Measurements from ENCODE around the gene ROR1.

The ROR1 gene

DNA sequence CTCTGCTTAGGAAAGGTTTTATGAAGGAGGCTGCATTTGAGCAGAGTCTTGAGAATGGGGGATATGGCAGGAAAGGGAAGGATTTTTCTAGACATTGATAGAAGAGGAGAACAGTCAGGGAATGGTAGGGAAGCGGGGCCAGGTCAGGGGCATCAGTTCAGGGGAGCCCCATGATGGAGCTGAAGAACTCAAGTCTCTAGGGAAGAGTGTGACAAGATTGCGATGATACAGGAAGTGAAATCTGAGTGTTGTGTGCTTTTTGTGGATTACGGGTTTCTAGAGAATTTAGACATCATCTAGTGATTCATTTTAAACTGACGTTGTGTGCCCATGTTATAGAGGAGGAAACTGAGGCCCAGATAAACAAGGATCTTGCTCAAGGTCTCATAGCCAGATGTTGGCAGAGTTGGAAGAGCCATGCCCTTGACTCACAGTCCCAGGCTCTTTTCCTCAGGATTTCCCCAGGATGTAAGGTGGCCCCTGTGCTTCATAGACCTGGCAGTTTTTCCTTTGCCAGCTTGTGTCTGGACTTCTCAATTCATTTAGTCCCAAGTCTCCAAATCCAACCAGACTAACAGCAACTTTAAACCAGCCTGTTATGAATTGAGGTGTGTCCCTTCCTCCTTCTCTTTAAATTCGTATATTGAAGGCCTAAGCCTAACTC, 130.3 kb downstream of the ROR1 start:
- no peak for TF ChIP-seq TAF1 (IDR thresholded peaks at IDR 0.05; ENCODE audit: borderline replicate concordance, insufficient read depth, low read length)
- TF ChIP-seq FOXP2 (optimal IDR thresholded peaks at IDR 0.05; ENCODE audit: borderline replicate concordance, extremely low read depth, extremely low read length, insufficient read depth) = no peak
- no peak for TF ChIP-seq POLR2AphosphoS5 (IDR thresholded peaks at IDR 0.05; ENCODE audit: low read depth, low read length)
- TF ChIP-seq REST (IDR thresholded peaks at IDR 0.05; ENCODE audit: insufficient read depth in 1 of 2, low read depth in 2 of 2, low read length in 2 of 2) = no peak
- TF ChIP-seq SIN3A (IDR thresholded peaks at IDR 0.05; ENCODE audit: borderline replicate concordance, insufficient read depth, low read length) = no peak

DNA sequence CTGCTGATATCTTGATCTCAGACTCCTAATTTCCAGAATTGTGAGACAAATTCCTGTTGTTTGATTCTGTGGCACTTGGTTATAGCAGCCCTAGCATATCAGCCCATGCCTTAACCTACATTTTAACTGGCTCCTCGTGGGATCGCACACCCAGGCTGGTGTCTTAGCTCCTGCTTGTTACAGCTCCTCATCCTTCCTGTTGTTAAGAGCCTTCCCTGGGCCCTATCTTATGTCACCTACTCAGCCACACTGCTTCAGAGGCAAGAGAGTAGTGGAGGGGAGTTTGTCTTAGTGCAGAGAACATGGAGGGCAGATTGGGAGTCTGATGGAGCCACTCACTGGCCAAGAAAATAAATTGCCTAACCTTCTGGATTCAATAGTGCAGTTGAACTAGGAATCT, 131.0 kb downstream of the ROR1 start:
- TF ChIP-seq SIN3A (IDR thresholded peaks at IDR 0.05; ENCODE audit: borderline replicate concordance, insufficient read depth, low read length) (no peak), POLR2AphosphoS5 (IDR thresholded peaks at IDR 0.05; ENCODE audit: low read depth, low read length) (no peak), FOXP2 (optimal IDR thresholded peaks at IDR 0.05; ENCODE audit: borderline replicate concordance, extremely low read depth, extremely low read length, insufficient read depth) (no peak), TAF1 (IDR thresholded peaks at IDR 0.05; ENCODE audit: borderline replicate concordance, insufficient read depth, low read length) (no peak), REST (IDR thresholded peaks at IDR 0.05; ENCODE audit: insufficient read depth in 1 of 2, low read depth in 2 of 2, low read length in 2 of 2) (no peak)

DNA sequence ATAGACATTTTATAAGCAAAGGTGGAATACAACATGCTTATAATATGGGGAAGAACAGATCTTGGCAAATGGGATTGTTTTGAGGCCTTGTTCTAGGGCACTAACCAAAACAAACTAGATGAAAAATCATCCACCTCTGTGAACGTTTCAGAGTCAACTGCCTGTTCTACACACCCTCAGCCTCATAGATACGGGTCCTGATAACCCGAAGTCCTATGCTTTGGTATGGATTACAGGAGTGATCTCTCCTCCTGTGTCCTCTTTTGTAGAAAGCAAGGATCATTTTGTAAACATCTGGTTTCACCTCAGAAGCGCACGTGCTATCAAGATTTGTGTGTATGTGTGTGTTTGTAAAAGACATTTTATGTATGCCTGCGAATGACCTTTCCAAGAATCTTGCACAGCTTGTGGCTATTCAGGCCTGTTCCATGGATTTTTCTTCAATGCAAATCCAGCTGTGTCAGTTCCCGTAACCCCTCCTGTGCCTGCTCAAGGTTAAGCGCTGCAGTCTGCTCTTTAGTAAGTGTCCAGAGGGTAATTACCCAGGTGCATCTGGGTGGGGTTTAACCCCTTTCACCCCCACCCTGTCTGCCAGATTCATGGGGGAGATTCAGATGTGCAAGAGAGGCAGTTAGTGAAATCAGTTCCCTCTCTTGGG, 132.4 kb downstream of the ROR1 start:
- TF ChIP-seq REST (IDR thresholded peaks at IDR 0.05; ENCODE audit: insufficient read depth in 1 of 2, low read depth in 2 of 2, low read length in 2 of 2) (no peak), SIN3A (IDR thresholded peaks at IDR 0.05; ENCODE audit: borderline replicate concordance, insufficient read depth, low read length) (no peak), FOXP2 (optimal IDR thresholded peaks at IDR 0.05; ENCODE audit: borderline replicate concordance, extremely low read depth, extremely low read length, insufficient read depth) (no peak), TAF1 (IDR thresholded peaks at IDR 0.05; ENCODE audit: borderline replicate concordance, insufficient read depth, low read length) (no peak), POLR2AphosphoS5 (IDR thresholded peaks at IDR 0.05; ENCODE audit: low read depth, low read length) (no peak)

GRCh38 chr1:63907051-63907450, 133.2 kb downstream of the ROR1 start:
- no peak for TF ChIP-seq POLR2AphosphoS5 (IDR thresholded peaks at IDR 0.05; ENCODE audit: low read depth, low read length)
- peak; percentile 66 to 82 for TF ChIP-seq REST (IDR thresholded peaks at IDR 0.05; ENCODE audit: insufficient read depth in 1 of 2, low read depth in 2 of 2, low read length in 2 of 2)
